Kidney epithelial cell (primary cell): ENCODE data around the gene CRISP2. TPM values are rescaled to one million over a fixed set of nuclear protein-coding genes. Genes with fewer than 3 reads are reported as not detected.
"Not testable (repeated sequence)": the region's sequence is repeated elsewhere in the genome, so short reads cannot be mapped to it uniquely, and the experiment has no call there.

Experiments used
- DNase-seq: peaks from one replicate; pipeline ENCODE4 v3.0.0-alpha.2; 2010; ENCODE audit warnings: low read depth
- H3K27me3 ChIP-seq: 2 replicates; pipeline ENCODE4 v1.6.0; 2011; ENCODE audit warnings: low read length; ENCODE audit not compliant: control insufficient read depth, insufficient read depth
- H3K36me3 ChIP-seq: 2 replicates; pipeline ENCODE4 v1.5.1; 2011; ENCODE audit warnings: low read length; ENCODE audit not compliant: control insufficient read depth, insufficient read depth
- H3K4me3 ChIP-seq: 2 replicates; pipeline ENCODE4 v1.5.1; 2011; ENCODE audit warnings: low read depth, mild to moderate bottlenecking, control low read depth, low read length
- CTCF ChIP-seq: IDR thresholded peaks from 2 replicates; pipeline ENCODE4 v1.5.1; 2011; ENCODE audit warnings: mild to moderate bottlenecking, moderate library complexity, low read length, control low read depth, inconsistent platforms; ENCODE audit not compliant: insufficient read depth, poor library complexity, severe bottlenecking
- total RNA-seq: library from RNA; depleted of rRNA; stranded (reverse); fragments of >200 nt; gene quantifications from 2 replicates; pipeline ENCODE4 v1.2.3, GENCODE V29; 2015

Gene CRISP2
- total RNA-seq, 1 donor from 2014 or later, result not detected

GRCh38 chr6:49666480-49666879 is 46.9 kb downstream of the CRISP2 start:
- no peaks in the 10 kb centered on the region for H3K27me3 ChIP-seq
- no peak overlapping the region for H3K4me3 ChIP-seq
- no peak for DNase-seq
- TF ChIP-seq CTCF, result no peak
- H3K36me3 ChIP-seq, result no peaks in the 10 kb centered on the region

- DNase-seq, result no peak
- no peak for TF ChIP-seq CTCF
- no peaks in the 10 kb centered on the region for H3K27me3 ChIP-seq
- H3K4me3 ChIP-seq, result no peak overlapping the region
- no peaks in the 10 kb centered on the region for H3K36me3 ChIP-seq
Observed at GRCh38 chr6:49664817-49665216, 48.5 kb downstream of the CRISP2 start.

DNA sequence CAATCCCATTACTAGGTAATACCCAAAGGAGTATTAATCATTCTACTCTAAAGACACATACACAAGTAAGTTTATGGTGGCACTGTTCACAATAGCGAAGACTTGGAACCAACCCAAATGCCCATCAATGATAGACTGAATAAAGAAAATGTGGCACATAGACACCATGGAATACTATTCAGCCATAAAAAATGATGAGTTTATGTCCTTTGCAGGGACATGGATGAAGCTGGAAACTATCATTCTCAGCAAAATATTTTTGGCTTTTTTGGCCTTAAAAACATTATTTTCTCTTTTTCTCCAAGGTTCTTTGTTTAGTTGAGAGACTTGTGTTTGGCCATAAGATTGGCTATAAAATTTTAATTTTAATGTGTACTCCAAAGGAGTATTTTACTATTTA is 49.3 kb downstream of the CRISP2 start:
- DNase-seq, H3K36me3 ChIP-seq, H3K4me3 ChIP-seq, H3K27me3 ChIP-seq: not testable (repeated sequence)

DNA sequence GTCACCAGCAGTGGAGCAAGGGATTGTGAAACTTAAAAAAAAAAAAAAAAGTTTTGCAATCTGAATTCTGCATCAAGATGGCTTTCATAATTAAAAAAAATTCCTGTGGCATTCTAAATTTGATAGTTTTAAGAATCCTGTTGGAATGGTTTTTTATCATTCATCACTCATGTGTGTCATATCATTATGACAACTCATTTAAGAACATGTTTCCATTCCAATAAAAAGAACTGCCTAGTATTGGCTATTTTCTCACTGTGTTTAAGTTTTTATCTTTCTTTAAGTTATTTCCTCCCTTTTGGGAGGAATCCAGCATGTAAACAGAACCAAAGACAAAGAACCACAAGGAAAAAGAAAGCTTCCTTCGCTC is 50.5 kb downstream of the CRISP2 start:
- H3K36me3 ChIP-seq, result no peaks in the 10 kb centered on the region
- no peak for TF ChIP-seq CTCF
- no peak for DNase-seq
- H3K4me3 ChIP-seq, result no peak overlapping the region
- no peaks in the 10 kb centered on the region for H3K27me3 ChIP-seq

DNA sequence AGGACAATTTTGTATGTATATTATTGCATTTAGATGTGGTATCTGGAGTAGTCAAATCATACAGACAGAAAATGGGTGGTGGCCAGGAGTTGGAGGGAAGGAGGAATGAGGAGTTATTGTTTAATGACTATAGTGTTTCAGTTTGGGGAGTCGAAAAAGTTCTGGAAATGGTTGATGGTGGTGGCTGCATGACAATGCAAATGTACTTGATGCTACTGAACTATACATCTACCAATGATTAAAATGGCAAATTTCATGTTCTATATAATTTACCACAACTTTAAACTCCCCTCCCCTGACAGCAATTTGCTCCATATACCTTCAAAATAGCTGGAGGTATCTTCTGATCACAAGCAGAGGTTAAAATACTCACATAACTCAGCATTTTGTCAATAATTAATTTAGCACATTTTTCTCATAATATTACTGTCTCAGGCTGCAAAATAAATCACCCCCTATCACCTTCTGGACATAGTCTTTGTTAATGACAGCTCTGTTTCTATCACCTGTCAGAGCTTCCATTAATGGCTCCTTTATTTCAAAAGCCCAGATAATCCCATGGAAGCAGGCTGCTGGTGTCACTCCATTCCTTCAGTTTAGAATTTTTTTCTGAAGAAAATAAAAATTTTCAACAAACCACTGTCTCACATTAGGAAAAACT is 51.0 kb downstream of the CRISP2 start:
- no peaks in the 10 kb centered on the region for H3K27me3 ChIP-seq
- no peak for DNase-seq
- TF ChIP-seq CTCF, result no peak
- H3K36me3 ChIP-seq, result no peaks in the 10 kb centered on the region
- H3K4me3 ChIP-seq, result no peak overlapping the region

DNA sequence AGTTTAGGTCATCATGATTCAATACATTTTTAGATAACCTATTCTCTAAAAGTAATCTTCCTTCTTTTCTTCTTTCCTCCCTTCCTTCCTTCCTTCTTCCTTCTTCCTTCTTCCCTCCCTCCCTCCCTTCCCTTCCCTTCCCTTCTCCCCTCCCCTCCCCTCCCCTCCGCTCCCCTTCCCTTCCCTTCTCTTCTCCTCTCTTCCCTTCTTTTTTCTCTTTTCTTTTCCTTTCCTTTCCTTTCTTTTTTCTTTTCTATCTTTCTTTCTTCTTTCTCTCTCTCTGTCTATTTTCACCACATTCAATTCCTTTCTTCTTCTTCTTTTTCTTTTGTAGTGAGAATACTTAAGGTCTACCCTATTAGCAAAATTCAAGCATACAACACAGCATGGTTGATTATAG is 59.4 kb downstream of the CRISP2 start:
- no peaks in the 10 kb centered on the region for H3K36me3 ChIP-seq
- TF ChIP-seq CTCF, result no peak
- H3K27me3 ChIP-seq, result no peaks in the 10 kb centered on the region
- no peak overlapping the region for H3K4me3 ChIP-seq
- DNase-seq, result no peak

- DNase-seq, result no peak
- H3K27me3 ChIP-seq, result no peaks in the 10 kb centered on the region
- H3K4me3 ChIP-seq, result no peak overlapping the region
- no peaks in the 10 kb centered on the region for H3K36me3 ChIP-seq
- TF ChIP-seq CTCF, result no peak
Observed at GRCh38 chr6:49653438-49653837, 59.9 kb downstream of the CRISP2 start.
